OCI-LY1 (cell line): Measurements from ENCODE around the gene SNCB.

Source experiments
- H2AFZ ChIP-seq: fragments of 200-600 bp; sonication (generic), shearing (Covaris generic); 2 replicates; pipeline ENCODE4 v1.6.0; 2014; ENCODE audit warnings: antibody characterized with exemption, mild to moderate bottlenecking, low read length
- H3F3A ChIP-seq: fragments of 200-600 bp; sonication (generic), shearing (Covaris generic); 2 replicates; pipeline ENCODE4 v1.6.0; 2014; ENCODE audit warnings: mild to moderate bottlenecking, antibody characterized with exemption, low read length, moderate library complexity; ENCODE audit not compliant: insufficient read depth
- H3K27ac ChIP-seq: fragments of 200-600 bp; sonication (generic); 2 replicates; pipeline ENCODE4 v1.5.1; 2014; ENCODE audit warnings: low read length, mixed run types, mild to moderate bottlenecking, low read depth; ENCODE audit not compliant: poor library complexity, severe bottlenecking
- H3K27me3 ChIP-seq: fragments of 200-600 bp; sonication (generic); 2 replicates; pipeline ENCODE4 v1.6.0; 2014; ENCODE audit warnings: antibody characterized with exemption, mild to moderate bottlenecking, low read length, moderate library complexity; ENCODE audit not compliant: insufficient read depth
- H3K36me3 ChIP-seq: fragments of 200-600 bp; sonication (generic); 2 replicates; pipeline ENCODE4 v1.6.1; 2014; ENCODE audit warnings: mild to moderate bottlenecking, antibody characterized with exemption, low read length, moderate library complexity, mixed read lengths; ENCODE audit not compliant: insufficient read depth
- H3K4me1 ChIP-seq: fragments of 200-600 bp; sonication (generic); 2 replicates; pipeline ENCODE4 v1.5.1; 2014; ENCODE audit warnings: mild to moderate bottlenecking, low read length, moderate library complexity; ENCODE audit not compliant: insufficient read depth, severe bottlenecking
- H3K4me2 ChIP-seq: fragments of 200-600 bp; sonication (generic), shearing (Covaris generic); 2 replicates; pipeline ENCODE4 v1.6.1; 2014; ENCODE audit warnings: low read length
- H3K4me3 ChIP-seq: fragments of 200-600 bp; sonication (generic); 2 replicates; pipeline ENCODE4 v1.5.1; 2014; ENCODE audit warnings: low read length, low read depth, mild to moderate bottlenecking, mixed read lengths; ENCODE audit not compliant: poor library complexity, severe bottlenecking
- H3K79me2 ChIP-seq: fragments of 200-600 bp; shearing (Covaris generic); 2 replicates; pipeline ENCODE4 v1.6.1; 2016; ENCODE audit warnings: mixed run types, low read length, mixed read lengths; ENCODE audit not compliant: insufficient read depth
- H3K9ac ChIP-seq: fragments of 200-600 bp; sonication (generic), shearing (Covaris generic); 2 replicates; pipeline ENCODE4 v1.6.1; 2014; ENCODE audit warnings: mild to moderate bottlenecking, low read length, mixed read lengths
- H3K9me2 ChIP-seq: fragments of 200-600 bp; sonication (generic), shearing (Covaris generic); 2 replicates; pipeline ENCODE4 v1.6.1; 2014; ENCODE audit warnings: low read depth, mild to moderate bottlenecking, low read length, mixed read lengths
- H3K9me3 ChIP-seq: fragments of 200-600 bp; shearing (Covaris generic); 2 replicates; pipeline ENCODE4 v1.6.1; 2014; ENCODE audit warnings: low read length, mixed read lengths
- H4K20me1 ChIP-seq: fragments of 200-600 bp; sonication (generic), shearing (Covaris generic); 2 replicates; pipeline ENCODE4 v1.6.0; 2016; ENCODE audit warnings: mild to moderate bottlenecking, low read length; ENCODE audit not compliant: insufficient read depth
- EZH2 ChIP-seq: fragments of 200-600 bp; sonication (generic), shearing (Covaris generic); IDR thresholded peaks from 2 replicates; pipeline ENCODE4 v1.8.0; 2017; ENCODE audit warnings: borderline replicate concordance, mixed run types, mild to moderate bottlenecking, antibody characterized with exemption, low read length, moderate library complexity, mixed read lengths
- TF ChIP-seq, protein P1 (sequence below): fragments of 200-600 bp; sonication (generic), shearing (Covaris generic); IDR thresholded peaks from 2 replicates; pipeline ENCODE4 v1.5.1; 2017; ENCODE audit warnings: mild to moderate bottlenecking, antibody characterized with exemption, low read length, moderate library complexity, mixed read lengths

The SNCB gene

DNA sequence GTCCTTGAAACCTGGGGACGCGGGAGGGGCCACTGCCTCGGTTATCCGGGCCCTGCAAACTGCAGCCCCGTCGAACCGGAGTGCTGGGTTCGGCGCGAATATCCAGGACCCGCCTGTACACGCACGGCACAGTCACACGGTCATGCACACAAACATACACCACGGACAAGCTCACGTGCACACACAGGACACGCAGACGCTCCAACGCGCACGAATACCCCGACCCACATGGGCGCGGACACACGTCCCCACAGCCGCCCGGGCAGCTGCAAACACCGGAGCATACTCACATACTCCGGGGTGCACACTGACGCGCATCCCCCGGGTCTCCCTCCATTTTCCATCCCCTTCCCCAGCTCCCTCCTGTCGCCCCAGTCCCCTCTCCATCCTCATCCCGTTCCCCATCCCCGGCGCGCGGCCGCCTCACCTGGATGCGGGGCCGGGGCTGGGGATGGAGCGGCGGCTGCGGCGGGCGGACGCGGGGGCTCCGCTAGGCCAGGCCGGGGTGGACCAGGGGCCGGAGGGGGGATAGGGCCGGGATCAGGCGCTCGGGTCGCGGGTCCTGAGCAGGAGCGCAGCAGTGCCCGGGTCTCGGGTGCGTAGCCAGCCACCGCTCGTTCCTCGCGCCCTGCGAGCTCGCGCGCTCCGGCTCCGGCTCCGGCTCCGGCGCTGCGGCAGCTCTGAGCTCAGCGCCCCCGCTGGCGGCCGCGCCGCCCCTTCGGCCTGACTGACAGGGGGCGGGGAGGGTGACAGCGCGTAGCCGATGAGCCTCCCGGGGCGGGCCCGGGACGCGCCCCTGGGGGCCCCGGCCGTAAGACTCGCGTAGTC, at the start of gene SNCB, which contains the start of gene EIF4E1B:
Gene SNCB (minus strand): TSS at position 682 of the 828 bp plus-strand sequence. CDS start 880 bp downstream, outside the sequence.
Gene EIF4E1B (plus strand): TSS at position 823 of the 828 bp plus-strand sequence. CDS start 12,113 bp downstream, outside the sequence.
- Histone ChIP-seq H3K9me2 (no peaks in the 10 kb centered on the region), H3F3A (no peaks in the 10 kb centered on the region), H2AFZ (no peak within 1 kb of the TSS), H3K4me3 (peak within 1 kb of the TSS; percentile 59), H3K79me2 (no peaks in the 10 kb centered on the region), H3K4me2 (peak within 1 kb of the TSS; percentile 77), H3K27ac (no peak within 1 kb of the TSS), H3K4me1 (peaks cover 29% of the 10 kb centered on the region), H3K9ac (peak within 1 kb of the TSS; percentile 47; the same call in 1 of the 2 replicates), H3K27me3 (peaks cover 5% of the 10 kb centered on the region), H3K36me3 (no peaks in the 10 kb centered on the region), H3K9me3 (no peaks in the 10 kb centered on the region), H4K20me1 (no peaks in the 10 kb centered on the region)
- no peak for TF ChIP-seq EZH2
- TF ChIP-seq, protein P1, sequence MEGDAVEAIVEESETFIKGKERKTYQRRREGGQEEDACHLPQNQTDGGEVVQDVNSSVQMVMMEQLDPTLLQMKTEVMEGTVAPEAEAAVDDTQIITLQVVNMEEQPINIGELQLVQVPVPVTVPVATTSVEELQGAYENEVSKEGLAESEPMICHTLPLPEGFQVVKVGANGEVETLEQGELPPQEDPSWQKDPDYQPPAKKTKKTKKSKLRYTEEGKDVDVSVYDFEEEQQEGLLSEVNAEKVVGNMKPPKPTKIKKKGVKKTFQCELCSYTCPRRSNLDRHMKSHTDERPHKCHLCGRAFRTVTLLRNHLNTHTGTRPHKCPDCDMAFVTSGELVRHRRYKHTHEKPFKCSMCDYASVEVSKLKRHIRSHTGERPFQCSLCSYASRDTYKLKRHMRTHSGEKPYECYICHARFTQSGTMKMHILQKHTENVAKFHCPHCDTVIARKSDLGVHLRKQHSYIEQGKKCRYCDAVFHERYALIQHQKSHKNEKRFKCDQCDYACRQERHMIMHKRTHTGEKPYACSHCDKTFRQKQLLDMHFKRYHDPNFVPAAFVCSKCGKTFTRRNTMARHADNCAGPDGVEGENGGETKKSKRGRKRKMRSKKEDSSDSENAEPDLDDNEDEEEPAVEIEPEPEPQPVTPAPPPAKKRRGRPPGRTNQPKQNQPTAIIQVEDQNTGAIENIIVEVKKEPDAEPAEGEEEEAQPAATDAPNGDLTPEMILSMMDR, result no peak

DNA sequence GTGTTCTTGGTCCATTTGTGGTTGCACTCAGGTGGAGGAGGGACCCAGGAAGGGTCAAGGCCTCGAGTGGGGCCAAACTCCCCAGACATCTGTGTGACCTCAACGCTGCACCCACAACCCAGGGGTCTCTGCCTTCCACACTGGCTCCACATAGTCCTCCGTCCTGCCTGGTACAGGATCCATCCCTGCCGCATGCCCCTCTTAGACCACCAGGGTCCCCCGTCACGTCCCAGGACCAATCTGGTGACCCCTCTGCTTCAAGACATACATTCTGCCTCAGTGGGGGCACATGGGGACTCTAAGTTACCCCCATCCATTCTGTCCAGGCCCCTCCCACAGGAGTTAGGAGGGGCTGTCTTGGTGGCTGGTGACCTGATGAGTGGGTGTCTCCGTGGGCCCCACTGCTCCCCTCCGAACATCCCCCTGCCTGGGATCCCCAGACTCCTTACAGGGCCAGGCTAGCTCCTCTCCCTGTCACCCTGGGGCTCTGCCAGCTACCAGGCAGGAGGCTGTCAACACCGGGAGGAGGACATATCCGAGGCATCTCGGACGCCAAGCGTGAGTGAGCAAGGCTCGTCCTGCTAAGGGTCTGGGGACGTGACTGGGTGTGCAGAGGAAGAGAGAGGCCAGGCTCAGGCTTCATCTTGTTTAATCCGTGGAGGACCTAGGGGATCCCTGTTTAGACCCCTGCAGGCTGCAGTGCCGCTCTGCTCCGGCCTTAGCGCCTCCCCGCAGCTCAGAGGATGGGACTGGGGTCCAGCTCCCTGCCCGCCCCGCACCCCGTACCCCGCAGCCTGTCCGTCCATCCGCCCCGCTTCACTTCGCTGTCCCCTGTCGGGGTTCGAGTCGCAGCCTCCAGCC, 49.3 kb upstream of the SNCB start:
- TF ChIP-seq EZH2, result no peak
- Histone ChIP-seq H2AFZ (no peak overlapping the region), H3K9ac (no peak overlapping the region), H3K36me3 (no peaks in the 10 kb centered on the region), H3F3A (no peaks in the 10 kb centered on the region), H4K20me1 (no peaks in the 10 kb centered on the region), H3K27me3 (no peaks in the 10 kb centered on the region; the same call in none of the 2 replicates), H3K4me3 (no peak overlapping the region), H3K9me2 (no peaks in the 10 kb centered on the region), H3K4me1 (no peaks in the 10 kb centered on the region), H3K4me2 (no peak overlapping the region), H3K9me3 (no peaks in the 10 kb centered on the region), H3K27ac (no peak overlapping the region), H3K79me2 (no peaks in the 10 kb centered on the region)

DNA sequence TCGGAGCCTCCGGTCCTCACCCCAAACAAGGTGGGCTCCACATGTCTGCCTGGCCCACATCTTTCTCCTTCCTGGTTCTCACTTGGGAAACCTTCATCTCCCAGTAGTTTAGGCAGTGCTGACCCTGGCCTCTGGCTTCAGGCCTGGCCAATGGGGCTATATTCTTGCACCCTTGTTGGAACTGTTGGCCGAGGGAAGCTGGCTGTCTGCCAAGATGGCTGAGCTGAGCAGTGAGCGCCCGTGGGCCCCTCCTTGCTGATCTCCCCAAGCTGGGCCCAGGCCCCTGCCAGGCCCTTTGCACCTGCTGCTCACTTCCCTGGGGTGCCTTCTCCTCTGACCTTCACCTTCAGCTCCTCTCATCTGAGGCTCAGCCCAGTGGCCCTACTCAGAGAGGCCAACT, 48.2 kb upstream of the SNCB start:
- H3K9me3 ChIP-seq, result no peaks in the 10 kb centered on the region
- H3K9me2 ChIP-seq, result no peaks in the 10 kb centered on the region
- no peaks in the 10 kb centered on the region for H3K36me3 ChIP-seq
- H3K9ac ChIP-seq, result no peak overlapping the region
- H2AFZ ChIP-seq, result no peak overlapping the region
- H4K20me1 ChIP-seq, result no peaks in the 10 kb centered on the region
- H3K79me2 ChIP-seq, result no peaks in the 10 kb centered on the region
- no peaks in the 10 kb centered on the region; the same call in none of the 2 replicates for H3K27me3 ChIP-seq
- no peaks in the 10 kb centered on the region for H3F3A ChIP-seq
- no peak overlapping the region for H3K4me2 ChIP-seq
- no peaks in the 10 kb centered on the region for H3K4me1 ChIP-seq
- no peak overlapping the region for H3K4me3 ChIP-seq
- no peak overlapping the region for H3K27ac ChIP-seq
- TF ChIP-seq, protein P1, result no peak
- no peak for TF ChIP-seq EZH2
